VCaP (cell line): ENCODE data around the gene PLCB4.

ENCODE experiments used
- H3K27ac ChIP-seq: fragments of 450-650 bp; 2 replicates; pipeline ENCODE4 v1.5.1; 2017
- TF ChIP-seq, protein P1 (sequence below): fragments of 450-650 bp; conservative IDR thresholded peaks from 2 replicates; pipeline ENCODE4 v1.5.1; 2017; ENCODE audit warnings: mild to moderate bottlenecking, moderate library complexity

The PLCB4 gene

DNA sequence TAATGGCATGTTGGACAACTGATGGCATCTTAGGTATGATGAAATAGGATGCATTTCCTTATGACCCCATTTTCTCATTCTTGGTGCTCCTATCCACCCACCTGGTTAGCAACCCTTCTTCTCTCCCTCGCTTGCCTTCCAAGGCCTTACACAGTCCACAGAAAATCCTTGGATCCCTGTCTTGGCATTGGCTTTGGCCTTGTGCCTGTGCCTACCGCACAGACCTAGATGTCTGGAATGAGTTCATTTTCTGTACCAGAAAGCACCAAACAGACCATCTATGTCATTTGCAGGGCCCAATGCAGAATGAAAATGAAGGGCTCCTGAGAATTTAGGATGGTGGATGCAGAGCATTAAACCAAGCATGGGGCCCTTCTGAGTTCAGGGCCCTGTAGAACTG is 346.5 kb downstream of the PLCB4 start:
- TF ChIP-seq, protein P1, sequence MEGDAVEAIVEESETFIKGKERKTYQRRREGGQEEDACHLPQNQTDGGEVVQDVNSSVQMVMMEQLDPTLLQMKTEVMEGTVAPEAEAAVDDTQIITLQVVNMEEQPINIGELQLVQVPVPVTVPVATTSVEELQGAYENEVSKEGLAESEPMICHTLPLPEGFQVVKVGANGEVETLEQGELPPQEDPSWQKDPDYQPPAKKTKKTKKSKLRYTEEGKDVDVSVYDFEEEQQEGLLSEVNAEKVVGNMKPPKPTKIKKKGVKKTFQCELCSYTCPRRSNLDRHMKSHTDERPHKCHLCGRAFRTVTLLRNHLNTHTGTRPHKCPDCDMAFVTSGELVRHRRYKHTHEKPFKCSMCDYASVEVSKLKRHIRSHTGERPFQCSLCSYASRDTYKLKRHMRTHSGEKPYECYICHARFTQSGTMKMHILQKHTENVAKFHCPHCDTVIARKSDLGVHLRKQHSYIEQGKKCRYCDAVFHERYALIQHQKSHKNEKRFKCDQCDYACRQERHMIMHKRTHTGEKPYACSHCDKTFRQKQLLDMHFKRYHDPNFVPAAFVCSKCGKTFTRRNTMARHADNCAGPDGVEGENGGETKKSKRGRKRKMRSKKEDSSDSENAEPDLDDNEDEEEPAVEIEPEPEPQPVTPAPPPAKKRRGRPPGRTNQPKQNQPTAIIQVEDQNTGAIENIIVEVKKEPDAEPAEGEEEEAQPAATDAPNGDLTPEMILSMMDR, result no peak
- H3K27ac ChIP-seq, result no peak overlapping the region

DNA sequence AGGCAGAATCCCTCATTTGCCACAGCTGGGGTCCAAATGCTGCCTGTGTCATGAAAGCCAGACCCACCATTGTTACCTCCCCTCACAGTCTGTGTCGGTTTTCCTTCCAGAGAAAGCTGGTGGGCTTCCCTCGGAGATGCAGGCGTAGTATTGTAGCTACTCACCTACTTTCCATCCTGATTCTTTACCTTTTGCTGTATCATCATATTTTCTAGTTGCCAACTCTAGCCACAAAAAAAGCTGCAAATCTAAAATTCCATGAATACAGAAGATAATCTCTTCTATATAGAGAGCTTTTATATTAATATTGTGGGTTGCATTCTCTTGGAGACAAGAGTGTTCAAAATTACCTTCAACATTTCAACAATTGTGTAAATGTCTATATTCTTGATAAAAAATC is 347.5 kb downstream of the PLCB4 start:
- TF ChIP-seq, protein P1, result no peak
- H3K27ac ChIP-seq, result no peak overlapping the region

DNA sequence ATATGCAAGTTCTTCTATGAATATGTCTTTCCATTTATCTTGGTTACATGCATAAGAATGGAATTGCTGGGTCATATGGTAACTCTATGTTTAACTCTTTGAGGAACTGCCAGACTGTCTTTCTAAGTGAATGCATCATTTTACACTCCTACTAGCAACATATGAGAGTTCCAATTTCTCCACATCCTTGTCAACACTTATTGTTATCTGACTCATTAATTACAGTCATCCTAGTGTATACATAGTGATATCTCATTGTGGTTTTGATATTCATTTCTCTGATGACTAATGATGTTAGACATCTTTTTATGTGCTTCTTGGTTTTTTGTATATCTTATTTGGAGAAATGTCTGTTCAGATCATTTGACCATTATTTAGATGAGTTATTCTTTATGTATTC is 348.8 kb downstream of the PLCB4 start:
- TF ChIP-seq, protein P1, result no peak

DNA sequence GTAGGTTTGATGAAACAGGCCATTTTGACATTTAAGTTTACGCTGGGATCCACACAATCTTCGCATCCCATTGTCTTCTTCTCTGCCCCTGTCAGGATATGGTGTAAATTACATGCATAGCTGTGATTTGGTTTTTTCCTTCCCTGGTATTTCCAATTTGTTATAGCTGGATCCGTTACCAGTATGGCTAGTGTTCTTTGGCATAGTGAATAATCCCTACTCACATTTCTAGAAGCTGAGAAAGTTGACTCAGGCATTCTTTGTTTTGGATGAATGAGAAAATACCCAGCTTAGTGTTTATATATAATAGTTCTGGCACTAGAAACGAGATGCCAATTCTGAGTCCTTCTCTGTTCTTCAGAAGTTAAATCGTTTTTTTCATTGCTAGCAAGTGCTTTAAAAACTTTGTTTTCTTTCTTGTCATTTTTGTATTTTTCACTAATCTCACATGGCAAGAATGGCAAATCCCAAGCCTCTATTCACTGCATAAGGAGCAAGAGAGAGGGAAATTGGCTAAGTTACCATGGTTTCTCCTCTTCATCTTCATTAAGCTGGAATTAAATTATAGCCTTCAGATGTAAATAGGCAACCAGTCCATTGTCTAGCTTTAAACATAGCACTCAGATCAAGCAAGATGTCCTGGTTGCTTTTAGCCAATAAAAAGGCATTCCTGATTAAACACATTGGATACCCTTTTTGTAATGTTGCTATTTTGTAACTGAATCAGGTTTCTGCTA is 353.6 kb downstream of the PLCB4 start:
- TF ChIP-seq, protein P1, result no peak
- no peak overlapping the region for H3K27ac ChIP-seq

More for the DNA sequence above, 348.8 kb downstream of the PLCB4 start:
- H3K27ac ChIP-seq, result no peak overlapping the region

DNA sequence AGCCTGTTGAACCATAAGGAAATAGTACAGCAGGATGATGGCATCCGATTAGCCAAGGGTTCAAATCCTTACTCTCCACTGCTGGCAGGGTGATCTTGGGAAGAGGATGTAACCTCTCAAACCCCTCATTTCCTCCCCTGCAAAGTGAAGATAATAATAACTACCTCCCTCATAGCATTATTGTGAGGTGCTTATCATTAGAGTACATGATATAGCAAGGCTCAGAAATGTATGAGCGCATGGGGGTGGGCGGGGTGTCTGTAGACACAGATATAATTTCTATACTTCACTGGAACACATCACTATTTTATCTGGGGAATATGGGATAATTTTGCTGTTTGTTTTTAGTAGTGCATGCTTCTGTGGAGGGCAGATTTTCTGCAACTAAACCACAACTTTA is 355.7 kb downstream of the PLCB4 start:
- TF ChIP-seq, protein P1, result no peak
- H3K27ac ChIP-seq, result no peak overlapping the region

DNA sequence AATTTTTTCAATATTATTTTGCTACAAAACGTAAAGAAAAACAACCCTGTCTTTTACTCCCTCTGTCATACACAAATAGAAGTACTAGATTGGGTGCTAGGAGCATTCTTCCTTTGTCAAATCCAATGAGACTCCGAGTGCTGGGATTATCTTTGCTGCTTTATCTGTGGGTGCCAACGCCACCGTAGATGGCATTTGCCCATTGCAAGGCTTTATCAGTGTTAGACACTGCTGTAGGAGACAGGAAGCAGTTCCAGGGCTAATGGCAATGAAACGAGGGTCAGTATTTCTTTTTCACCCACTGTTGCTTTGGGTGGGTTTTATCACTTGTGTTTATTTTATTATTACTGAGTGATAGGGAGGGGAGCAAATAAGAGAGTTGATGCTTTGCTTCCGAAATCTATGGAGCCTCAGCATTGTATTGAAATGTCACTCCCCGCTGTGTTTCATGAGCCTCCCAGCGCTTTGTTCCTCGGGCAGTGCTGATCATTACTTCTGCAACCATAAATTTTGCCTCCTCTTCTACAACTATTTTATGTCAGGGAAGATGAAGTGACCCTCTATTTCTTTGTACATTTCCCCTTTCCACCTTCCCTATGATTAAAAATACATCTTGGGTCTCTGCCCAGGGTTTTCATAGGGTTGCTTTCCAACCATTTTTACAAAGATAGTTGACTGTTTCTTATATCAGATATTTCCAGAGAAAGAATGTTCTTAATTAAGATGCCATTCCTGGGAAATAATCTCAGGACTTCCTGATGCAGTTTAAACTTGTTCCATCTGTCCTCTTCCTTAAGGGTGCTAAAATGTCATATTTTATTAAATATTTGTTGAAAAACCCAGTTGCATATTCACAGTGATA is 358.8 kb downstream of the PLCB4 start:
- no peak overlapping the region for H3K27ac ChIP-seq

DNA sequence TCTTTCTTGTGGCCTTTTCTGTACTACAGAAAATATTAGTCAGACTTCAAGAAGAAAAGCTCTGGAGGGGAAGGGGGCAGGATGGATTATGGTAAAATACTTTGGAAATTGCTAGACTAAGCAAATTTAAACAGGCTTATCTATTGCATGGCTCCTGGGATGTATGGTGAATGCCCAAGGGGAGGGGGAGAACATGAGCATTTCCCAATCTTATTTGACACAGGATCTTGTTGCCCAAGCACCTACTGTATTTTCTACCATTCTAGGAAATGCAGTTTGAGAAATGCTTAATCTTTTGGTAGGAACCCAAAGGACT is 359.4 kb downstream of the PLCB4 start:
- TF ChIP-seq, protein P1, result no peak
- H3K27ac ChIP-seq, result no peak overlapping the region

More for the DNA sequence above, 358.8 kb downstream of the PLCB4 start:
- TF ChIP-seq, protein P1, result no peak
